Stimulated activated naive B cell treated with anti-CD40 and anti-IgM and Interleukin-4, amounts not matched to agents 10 μg/mL and 1 μg/mL and 100 μg/mL, for 72 hours (primary cell): Measurements from ENCODE around the gene TUFM.
"Not testable (repeated sequence)": the region's sequence is repeated elsewhere in the genome, so short reads cannot be mapped to it uniquely, and the experiment has no call there.

Experiments used
- ATAC-seq, 2 donors: fragments of 150-1000 bp; cut with Tn5 transposase; replicated peaks; 2 replicates each; pipeline ENCODE4 v1.10.0; 2021; ENCODE audit warnings: moderate library complexity in 1 of 2
- DNase-seq: peaks from one replicate; pipeline ENCODE4 v3.0.0; 2021
- H3K27ac Mint-ChIP-seq: one replicate; pipeline ENCODE4 v1.8.0; 2022; ENCODE audit warnings: mild to moderate bottlenecking, mixed read lengths
- H3K27me3 Mint-ChIP-seq, 2 donors: one replicate each; pipeline ENCODE4 v1.8.0; 2022; ENCODE audit warnings: mixed read lengths in 2 of 2
- H3K36me3 Mint-ChIP-seq, 2 donors: one replicate each; pipeline ENCODE4 v1.8.0; 2022; ENCODE audit warnings: mixed read lengths in 2 of 2, mild to moderate bottlenecking in 1 of 2
- H3K4me1 Mint-ChIP-seq, 2 donors: one replicate each; pipeline ENCODE4 v1.8.0; 2022; ENCODE audit warnings: mixed read lengths in 2 of 2, mild to moderate bottlenecking in 1 of 2
- H3K4me3 Mint-ChIP-seq, 2 donors: one replicate each; pipeline ENCODE4 v1.8.0; 2022; ENCODE audit warnings: mild to moderate bottlenecking in 2 of 2, mixed read lengths in 2 of 2, moderate library complexity in 1 of 2
- H3K9me3 Mint-ChIP-seq, 2 donors: one replicate each; pipeline ENCODE4 v1.8.0; 2022; ENCODE audit warnings: mixed read lengths in 2 of 2, mild to moderate bottlenecking in 1 of 2

The TUFM gene

GRCh38 chr16:28879261-28879840, 33.2 kb upstream of the TUFM start:
- DNase-seq (no peak), ATAC-seq (peak; percentile 54 to 55)
- Mint-ChIP-seq H3K27me3 (peaks cover 9 to 11% of the 10 kb centered on the region in 2 donors), H3K36me3 (peaks cover 6 to 11% of the 10 kb centered on the region in 2 donors), H3K9me3 (no peaks in the 10 kb centered on the region), H3K4me3 (peak overlapping the region; percentile 92 to 93), H3K4me1 (peaks cover 28 to 41% of the 10 kb centered on the region in 2 donors), H3K27ac (peak overlapping the region; percentile 93)

GRCh38 chr16:28878083-28878926, 32.2 kb upstream of the TUFM start, which contains the start of gene ATP2A1:
TSS of gene ATP2A1 (plus strand) at chr16:28878488. CDS start at chr16:28878672, 184 bp downstream.
- Mint-ChIP-seq H3K4me3 (peak within 1 kb of the TSS; percentile 92 to 93), H3K9me3 (no peaks in the 10 kb centered on the region), H3K4me1 (peaks cover 30 to 51% of the 10 kb centered on the region in 2 donors), H3K36me3 (peaks cover 16 to 21% of the 10 kb centered on the region in 2 donors), H3K27ac (peak within 1 kb of the TSS; percentile 93), H3K27me3 (peaks cover 9 to 11% of the 10 kb centered on the region in 2 donors)
- DNase-seq (no peak), ATAC-seq (no peak)

DNA sequence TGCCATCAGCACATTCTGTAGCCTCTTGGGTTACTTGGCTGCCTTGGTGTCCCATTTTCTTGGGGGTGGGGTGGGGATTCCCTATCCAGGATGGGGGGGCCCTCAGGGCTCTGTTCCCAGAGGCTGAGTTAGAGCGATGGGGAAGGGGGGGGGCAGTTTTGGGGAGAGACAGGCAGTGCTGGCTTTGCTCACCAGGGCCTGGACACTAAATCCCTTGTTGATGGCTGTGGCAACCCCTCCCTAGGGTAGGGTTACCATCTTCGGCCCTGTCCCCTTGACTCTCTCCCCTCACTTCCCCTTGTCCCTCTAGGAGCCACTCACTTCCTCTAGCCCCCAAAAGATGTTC, 31.5 kb upstream of the TUFM start:
- H3K4me1 Mint-ChIP-seq, result peaks cover 30 to 58% of the 10 kb centered on the region in 2 donors
- peaks cover 9 to 11% of the 10 kb centered on the region in 2 donors for H3K27me3 Mint-ChIP-seq
- H3K4me3 Mint-ChIP-seq, result peak overlapping the region in 1 of 2 donors; percentile 39
- peak overlapping the region; percentile 75 for H3K27ac Mint-ChIP-seq
- no peaks in the 10 kb centered on the region for H3K9me3 Mint-ChIP-seq
- ATAC-seq (no peak), DNase-seq (no peak)
- H3K36me3 Mint-ChIP-seq, result peaks cover 22 to 28% of the 10 kb centered on the region in 2 donors

DNA sequence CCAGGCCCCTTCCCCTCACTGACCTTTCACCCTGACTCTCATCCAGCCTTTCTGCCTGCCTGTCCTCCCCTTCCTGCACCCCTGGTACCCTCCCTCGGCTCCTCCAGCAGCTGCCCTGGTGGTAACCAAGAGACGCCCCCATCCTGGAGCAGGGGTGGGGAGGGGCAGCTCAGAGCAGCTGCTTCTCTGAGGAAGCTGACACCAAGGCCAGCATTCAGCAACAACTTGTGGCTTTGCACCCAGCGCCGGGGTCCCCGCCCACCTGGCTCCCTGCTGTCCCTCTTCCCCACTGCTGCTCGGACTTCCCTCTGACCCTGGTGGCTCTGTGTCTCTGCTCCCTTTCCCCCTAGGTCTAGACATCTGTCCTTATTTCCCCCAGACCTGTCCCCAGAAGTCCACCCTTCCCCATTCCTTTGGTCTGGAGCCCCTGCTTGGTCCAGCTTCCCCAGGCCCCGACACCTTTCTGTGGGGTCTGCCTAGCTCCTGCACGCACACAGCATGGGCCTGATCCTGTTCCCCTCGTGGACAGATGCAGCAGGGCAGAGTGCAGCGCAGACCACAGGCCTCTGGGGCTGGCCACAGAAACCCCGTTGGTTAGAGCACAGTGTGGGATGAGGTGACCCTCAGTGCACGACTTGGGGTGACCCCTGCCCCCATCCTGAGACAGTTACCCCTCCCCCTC, 31.0 kb upstream of the TUFM start:
- H3K36me3 Mint-ChIP-seq, result peaks cover 24 to 33% of the 10 kb centered on the region in 2 donors
- no peaks in the 10 kb centered on the region for H3K9me3 Mint-ChIP-seq
- peaks cover 9 to 11% of the 10 kb centered on the region in 2 donors for H3K27me3 Mint-ChIP-seq
- peak overlapping the region; percentile 62 for H3K27ac Mint-ChIP-seq
- peaks cover 30 to 59% of the 10 kb centered on the region in 2 donors for H3K4me1 Mint-ChIP-seq
- no peak overlapping the region for H3K4me3 Mint-ChIP-seq
- ATAC-seq (no peak), DNase-seq (no peak)

- DNase-seq, result no peak
- Mint-ChIP-seq H3K27me3 (peaks cover 6 to 7% of the 10 kb centered on the region in 2 donors), H3K9me3 (no peaks in the 10 kb centered on the region), H3K27ac (no peak overlapping the region), H3K4me1 (peaks cover 29 to 56% of the 10 kb centered on the region in 2 donors), H3K36me3 (peaks cover 24 to 34% of the 10 kb centered on the region in 2 donors), H3K4me3 (no peak overlapping the region)
- no peak for ATAC-seq
Observed at GRCh38 chr16:28876019-28876659, 30.0 kb upstream of the TUFM start.

GRCh38 chr16:28875134-28876018, 29.2 kb upstream of the TUFM start:
- H3K27ac Mint-ChIP-seq, result peak overlapping the region; percentile 76
- no peaks in the 10 kb centered on the region for H3K9me3 Mint-ChIP-seq
- no peaks in the 10 kb centered on the region for H3K27me3 Mint-ChIP-seq
- DNase-seq, result no peak
- H3K4me3 Mint-ChIP-seq, result no peak overlapping the region
- peaks cover 23 to 48% of the 10 kb centered on the region in 2 donors for H3K4me1 Mint-ChIP-seq
- ATAC-seq, result no peak
- peaks cover 24 to 39% of the 10 kb centered on the region in 2 donors for H3K36me3 Mint-ChIP-seq

GRCh38 chr16:28874406-28874805, 28.3 kb upstream of the TUFM start:
- Mint-ChIP-seq H3K4me3 (no peak overlapping the region), H3K27me3 (no peaks in the 10 kb centered on the region), H3K4me1 (peaks cover 25 to 44% of the 10 kb centered on the region in 2 donors), H3K27ac (peak overlapping the region; percentile 37), H3K36me3 (peaks cover 33 to 48% of the 10 kb centered on the region in 2 donors), H3K9me3 (no peaks in the 10 kb centered on the region)
- DNase-seq (no peak), ATAC-seq (no peak)

DNA sequence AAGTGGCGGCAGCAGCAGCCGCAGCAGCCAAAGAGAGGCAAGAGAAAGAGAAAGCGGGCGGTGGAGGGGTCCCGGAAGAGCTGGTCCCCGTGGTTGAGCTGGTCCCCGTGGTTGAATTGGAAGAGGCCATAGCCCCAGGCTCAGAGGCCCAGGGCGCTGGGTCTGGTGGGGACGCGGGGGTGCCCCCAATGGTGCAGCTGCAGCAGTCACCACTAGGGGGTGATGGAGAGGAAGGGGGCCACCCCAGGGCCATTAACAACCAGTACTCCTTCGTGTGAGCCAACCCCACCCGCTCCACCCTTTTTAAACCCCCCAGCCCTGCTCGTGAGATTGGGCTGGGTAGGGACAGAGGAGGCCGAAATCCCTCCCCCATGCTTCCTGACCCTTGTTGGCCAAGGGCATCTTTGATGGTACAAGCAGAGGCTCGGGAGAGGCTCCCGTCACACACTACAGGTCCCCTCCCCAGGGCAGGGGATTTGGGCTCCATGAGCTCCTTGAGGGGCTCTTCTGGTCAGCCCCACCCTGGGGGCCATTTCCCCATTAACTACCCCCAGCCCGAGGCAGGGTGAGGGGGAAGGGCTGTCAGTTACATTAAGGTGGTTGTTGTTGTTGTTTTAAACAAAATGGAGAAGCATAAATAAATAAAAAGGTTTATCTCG, 27.5 kb upstream of the TUFM start:
- Mint-ChIP-seq H3K27ac (peak overlapping the region; percentile 57), H3K4me3 (no peak overlapping the region)
- peak; percentile 23 for DNase-seq

DNA sequence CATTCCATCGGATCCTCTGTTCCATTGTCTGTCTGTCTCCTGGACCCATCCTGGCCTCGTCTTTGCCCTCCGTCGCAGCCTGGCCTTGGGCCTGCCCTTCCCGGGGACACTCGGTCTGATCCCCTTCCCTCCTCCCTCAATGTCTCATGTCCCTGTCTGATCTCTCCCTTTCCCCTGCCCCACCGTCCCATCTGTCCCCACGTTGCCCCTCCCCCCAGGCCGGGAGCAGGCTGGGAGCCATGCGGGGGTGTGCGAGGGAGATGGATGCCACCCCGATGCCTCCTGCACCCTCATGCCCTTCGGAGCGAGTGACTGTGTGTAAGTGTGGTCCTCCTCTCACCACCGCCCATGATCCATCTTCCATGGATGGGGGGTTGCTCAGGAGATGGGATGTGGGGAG, 26.8 kb upstream of the TUFM start:
- H3K4me3 Mint-ChIP-seq, result no peak overlapping the region
- no peak overlapping the region for H3K27ac Mint-ChIP-seq
- DNase-seq (no peak), ATAC-seq (no peak)
- peaks cover 15 to 29% of the 10 kb centered on the region in 2 donors for H3K4me1 Mint-ChIP-seq
- peaks cover 34 to 54% of the 10 kb centered on the region in 2 donors for H3K36me3 Mint-ChIP-seq
- H3K9me3 Mint-ChIP-seq, result no peaks in the 10 kb centered on the region
- no peaks in the 10 kb centered on the region for H3K27me3 Mint-ChIP-seq

More for the DNA sequence above, 27.5 kb upstream of the TUFM start:
- no peaks in the 10 kb centered on the region for H3K9me3 Mint-ChIP-seq
- H3K36me3 Mint-ChIP-seq, result peaks cover 34 to 56% of the 10 kb centered on the region in 2 donors
- no peaks in the 10 kb centered on the region for H3K27me3 Mint-ChIP-seq
- peaks cover 19 to 37% of the 10 kb centered on the region in 2 donors for H3K4me1 Mint-ChIP-seq
- ATAC-seq, result peak; percentile 76 to 78

DNA sequence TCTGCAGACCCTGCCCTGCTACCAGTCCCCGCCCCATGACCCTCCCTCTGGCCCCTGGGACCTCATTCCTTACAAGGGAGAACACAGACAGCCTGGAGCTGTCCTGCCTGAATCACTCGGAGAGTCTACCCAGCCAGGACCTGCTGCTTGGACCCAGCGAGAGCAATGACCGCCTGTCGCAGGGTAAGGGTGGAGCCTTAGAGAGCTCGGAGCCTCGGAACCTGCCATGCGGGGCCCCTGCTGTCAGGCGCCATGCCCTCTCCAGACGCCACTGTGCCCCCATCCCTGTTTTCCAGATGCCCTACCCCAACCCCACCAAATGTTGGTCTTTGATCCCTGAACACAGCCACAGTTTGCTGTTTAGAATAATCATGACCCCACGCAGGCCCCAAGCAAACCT, 23.1 kb upstream of the TUFM start:
- DNase-seq (no peak), ATAC-seq (no peak)
- H3K36me3 Mint-ChIP-seq, result peaks cover 44 to 62% of the 10 kb centered on the region in 2 donors
- no peaks in the 10 kb centered on the region for H3K9me3 Mint-ChIP-seq
- no peak overlapping the region for H3K27ac Mint-ChIP-seq
- no peaks in the 10 kb centered on the region for H3K27me3 Mint-ChIP-seq
- no peak overlapping the region for H3K4me3 Mint-ChIP-seq
- peaks cover 18 to 42% of the 10 kb centered on the region in 2 donors for H3K4me1 Mint-ChIP-seq

DNA sequence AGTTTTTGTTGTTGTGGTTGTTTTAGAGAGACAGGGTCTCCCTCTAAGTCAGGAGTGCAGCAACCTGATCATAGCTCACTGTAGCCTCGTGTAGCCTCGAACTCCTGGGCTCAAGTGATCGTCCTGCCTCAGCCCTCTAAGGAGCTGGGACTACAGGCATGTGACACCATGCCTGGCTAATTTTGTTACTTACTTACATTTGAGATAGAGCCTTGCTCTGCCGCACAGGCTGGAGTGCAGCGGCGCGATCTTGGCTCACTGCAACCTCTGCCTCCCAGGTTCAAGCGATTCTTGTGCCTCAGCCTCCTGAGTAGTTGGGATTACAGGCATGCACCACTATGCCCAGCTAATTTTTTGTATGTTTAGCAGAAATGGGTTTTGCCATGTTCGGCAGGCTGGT, 21.5 kb upstream of the TUFM start:
- not testable (repeated sequence) for H3K4me3 Mint-ChIP-seq, ATAC-seq, H3K9me3 Mint-ChIP-seq, DNase-seq, H3K27me3 Mint-ChIP-seq
- H3K27ac Mint-ChIP-seq, result peak overlapping the region; percentile 47
- peaks cover 32 to 52% of the 10 kb centered on the region in 2 donors for H3K36me3 Mint-ChIP-seq
- H3K4me1 Mint-ChIP-seq, result peaks cover 24 to 31% of the 10 kb centered on the region in 2 donors

- no peak overlapping the region for H3K4me3 Mint-ChIP-seq
- H3K27ac Mint-ChIP-seq, result peak overlapping the region; percentile 47
- H3K27me3 Mint-ChIP-seq, result no peaks in the 10 kb centered on the region
- no peak for DNase-seq
- no peak for ATAC-seq
- peaks cover 30 to 48% of the 10 kb centered on the region in 2 donors for H3K36me3 Mint-ChIP-seq
- H3K9me3 Mint-ChIP-seq, result no peaks in the 10 kb centered on the region
- peaks cover 22 to 30% of the 10 kb centered on the region in 2 donors for H3K4me1 Mint-ChIP-seq
Observed at GRCh38 chr16:28867241-28867640, 21.1 kb upstream of the TUFM start.

DNA sequence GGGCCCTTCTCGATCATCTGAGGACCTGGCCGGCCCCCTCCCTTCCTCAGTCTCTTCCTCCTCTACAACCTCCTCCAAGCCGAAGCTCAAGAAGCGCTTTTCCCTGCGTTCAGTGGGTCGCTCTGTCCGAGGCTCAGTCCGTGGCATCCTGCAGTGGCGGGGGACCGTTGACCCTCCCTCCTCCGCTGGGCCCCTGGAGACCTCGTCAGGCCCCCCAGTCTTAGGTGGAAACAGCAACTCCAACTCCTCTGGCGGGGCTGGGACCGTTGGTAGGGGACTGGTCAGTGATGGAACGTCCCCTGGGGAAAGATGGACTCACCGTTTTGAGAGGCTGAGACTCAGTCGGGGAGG, 20.3 kb upstream of the TUFM start:
- DNase-seq (no peak), ATAC-seq (no peak)
- Mint-ChIP-seq H3K9me3 (no peaks in the 10 kb centered on the region), H3K27ac (peak overlapping the region; percentile 47), H3K27me3 (no peaks in the 10 kb centered on the region), H3K36me3 (peaks cover 30 to 45% of the 10 kb centered on the region in 2 donors), H3K4me3 (peak overlapping the region in 1 of 2 donors; percentile 26), H3K4me1 (peaks cover 22 to 30% of the 10 kb centered on the region in 2 donors)
